IMR-90 (cell line): ENCODE results near the gene GIPR. TPM values are rescaled to one million over a fixed set of nuclear protein-coding genes. Genes with fewer than 3 reads are reported as not detected.
A peak's percentile ranks its signal among the peaks of the same experiment; 100 is the strongest.

Source experiments
- ATAC-seq: fragments of 200-7000 bp; cut with Tn5 transposase; 2 replicates; pipeline ENCODE4 v1.9.1; 2020; ENCODE audit warnings: low read depth, mild to moderate bottlenecking, moderate library complexity
- BruUV-seq: library from RNA; stranded (reverse); fragments of 400-500 nt; replicated peaks from 2 replicates; lab custom pipeline; 2021; lab: Mats Ljungman, UMichigan
- CTCF ChIA-PET: fragments of 300-600 bp; formaldehyde crosslinking; extraction: SDS; loops from one replicate; lab custom pipeline; 2021; ENCODE audit warnings: antibody characterized with exemption; lab: Yijun Ruan, JAX
- POLR2A ChIA-PET: fragments of 300-600 bp; sonication (Branson Sonifier 250); formaldehyde crosslinking; loops from one replicate; lab custom pipeline; 2022; ENCODE audit warnings: antibody characterized with exemption; ENCODE audit not compliant: unreplicated experiment; lab: Charles Lee
- DNase-seq: peaks from one replicate; pipeline ENCODE4 v3.0.0; 2013
- H2AFZ ChIP-seq: replicated peaks from 2 replicates; pipeline ENCODE3; 2013; ENCODE audit warnings: low read length, mild to moderate bottlenecking; ENCODE audit not compliant: poor library complexity
- H2AK5ac ChIP-seq: 2 replicates; pipeline ENCODE4 v1.6.1; 2013; ENCODE audit warnings: low read depth, low read length, inconsistent platforms
- H2AK9ac ChIP-seq: replicated peaks from 2 replicates; pipeline ENCODE3; 2013; ENCODE audit warnings: mild to moderate bottlenecking, low read depth, low read length, moderate library complexity; ENCODE audit not compliant: poor library complexity
- H2BK120ac ChIP-seq: 2 replicates; pipeline ENCODE4 v1.6.1; 2013; ENCODE audit warnings: low read depth, low read length, inconsistent platforms
- H2BK15ac ChIP-seq: 3 replicates; pipeline ENCODE4 v1.6.1; 2013; ENCODE audit warnings: low read depth, low read length, inconsistent platforms
- H2BK20ac ChIP-seq: 2 replicates; pipeline ENCODE4 v1.6.1; 2013; ENCODE audit warnings: low read depth, mild to moderate bottlenecking, inconsistent platforms, low read length, moderate library complexity
- H2BK5ac ChIP-seq: 2 replicates; pipeline ENCODE4 v1.6.1; 2013; ENCODE audit warnings: mild to moderate bottlenecking, low read depth, low read length, inconsistent platforms; ENCODE audit not compliant: poor library complexity, severe bottlenecking
- H3K14ac ChIP-seq: replicated peaks from 2 replicates; pipeline ENCODE4 v1.6.1; 2013; ENCODE audit warnings: low read depth, low read length, inconsistent platforms
- H3K18ac ChIP-seq: 2 replicates; pipeline ENCODE4 v1.6.1; 2013; ENCODE audit warnings: low read depth, low read length, control low read depth
- H3K23ac ChIP-seq: 2 replicates; pipeline ENCODE4 v1.6.1; 2013; ENCODE audit warnings: low read depth, low read length, inconsistent platforms
- H3K27ac ChIP-seq: 2 replicates; pipeline ENCODE4 v1.5.1; 2013; ENCODE audit warnings: mild to moderate bottlenecking, control low read depth, low read length; ENCODE audit not compliant: insufficient read depth
- H3K27me3 ChIP-seq: 2 replicates; pipeline ENCODE4 v1.6.1; 2013; ENCODE audit warnings: low read length; ENCODE audit not compliant: control insufficient read depth, insufficient read depth
- H3K36me3 ChIP-seq: 2 replicates; pipeline ENCODE4 v1.6.1; 2013; ENCODE audit warnings: low read length, mixed read lengths; ENCODE audit not compliant: control insufficient read depth, insufficient read depth
- H3K4ac ChIP-seq: 2 replicates; pipeline ENCODE4 v1.6.1; 2013; ENCODE audit warnings: low read depth, low read length, inconsistent platforms
- H3K4me1 ChIP-seq: 2 replicates; pipeline ENCODE4 v1.6.1; 2013; ENCODE audit warnings: low read length, mixed read lengths; ENCODE audit not compliant: control insufficient read depth, insufficient read depth
- H3K4me2 ChIP-seq: 2 replicates; pipeline ENCODE4 v1.6.1; 2013; ENCODE audit warnings: low read depth, mild to moderate bottlenecking, control low read depth, low read length, moderate library complexity
- H3K4me3 ChIP-seq: 2 replicates; pipeline ENCODE4 v1.5.1; 2013; ENCODE audit warnings: low read depth, mild to moderate bottlenecking, control low read depth, low read length, moderate library complexity; ENCODE audit not compliant: insufficient read depth
- H3K56ac ChIP-seq: 2 replicates; pipeline ENCODE4 v1.6.1; 2013; ENCODE audit warnings: low read length, inconsistent platforms; ENCODE audit not compliant: insufficient read depth; ENCODE audit errors: extremely low read depth
- H3K79me1 ChIP-seq, 2 experiments: 2 replicates each; pipeline ENCODE4 v1.6.1; 2013; ENCODE audit warnings: low read length in 2 of 2, inconsistent platforms in 1 of 2, low read depth in 1 of 2
- H3K9ac ChIP-seq: 2 replicates; pipeline ENCODE4 v1.6.1; 2013; ENCODE audit warnings: low read depth, low read length, control low read depth
- H3K9me1 ChIP-seq: 2 replicates; pipeline ENCODE4 v1.6.1; 2013; ENCODE audit warnings: low read length, inconsistent platforms; ENCODE audit not compliant: insufficient read depth
- H3K9me3 ChIP-seq: 2 replicates; pipeline ENCODE4 v1.6.1; 2013; ENCODE audit warnings: low read length; ENCODE audit not compliant: control insufficient read depth, insufficient read depth
- H4K20me1 ChIP-seq: 2 replicates; pipeline ENCODE4 v1.6.1; 2013; ENCODE audit warnings: low read length, inconsistent platforms; ENCODE audit not compliant: insufficient read depth
- H4K5ac ChIP-seq: 2 replicates; pipeline ENCODE4 v1.6.1; 2013; ENCODE audit warnings: mild to moderate bottlenecking, low read depth, low read length, control low read depth
- H4K8ac ChIP-seq, 2 experiments: 2 replicates each; pipeline ENCODE4 v1.6.1; 2013; ENCODE audit warnings: low read depth in 2 of 2, low read length in 2 of 2, control low read depth in 1 of 2, inconsistent platforms in 1 of 2
- H4K91ac ChIP-seq: 2 replicates; pipeline ENCODE4 v1.6.1; 2013; ENCODE audit warnings: low read depth, low read length, inconsistent platforms; ENCODE audit not compliant: insufficient read depth
- NFE2L2 ChIP-seq: fragments of 150-350 bp; IDR thresholded peaks from 2 replicates; pipeline ENCODE4 v1.6.1; 2016; ENCODE audit warnings: low read depth, mild to moderate bottlenecking, low read length
- WGBS, 2 experiments: methylation state at CpG; one replicate each; pipeline versions ENCODE4 v1.1.5 to v1.1.7; 2013; ENCODE audit warnings: missing lambda C conversion rate in 2 of 2; ENCODE audit not compliant: insufficient read length in 1 of 2; ENCODE audit errors: extremely low coverage in 2 of 2; 5-methylcytosine and 5-hydroxymethylcytosine counted together
- dilution Hi-C: fragments of 300-500 bp; cut with HindIII; formaldehyde crosslinking; loops from one replicate; pipeline ENCODE4 v1.14.3; 2018; ENCODE audit warnings: low sequenced_read_pairs; ENCODE audit not compliant: unreplicated experiment
- in situ Hi-C: fragments of 300-500 bp; cut with MboI; formaldehyde crosslinking; loops from 3 replicates; pipeline ENCODE4 v1.14.3; 2019; ENCODE audit warnings: low sequenced_read_pairs, inconsistent platforms, mixed read lengths
- intact Hi-C: fragments of 100-400 bp; cut with micrococcal nuclease; formaldehyde crosslinking; loops from 2 replicates; pipeline ENCODE4 v1.10.0; 2022
- polyA plus RNA-seq, 3 experiments: library from polyadenylated mRNA; depleted of rRNA; stranded (reverse); fragments of >200 nt; gene quantifications; 2 replicates each; pipeline ENCODE4 v1.2.3, GENCODE V29; 2012; ENCODE audit warnings: low replicate concordance in 1 of 3
- total RNA-seq: library from RNA; depleted of rRNA; stranded (reverse); fragments of >200 nt; gene quantifications from 2 replicates; pipeline ENCODE4 v1.2.3, GENCODE V29; 2012

The GIPR gene
- total and polyA plus RNA-seq, 2 of the 4 experiments (the other 2 are of a cell fraction) = 0.18 to 1.2 TPM

- H3K9me3 ChIP-seq = no peaks in the 10 kb centered on the region
- H2AK9ac ChIP-seq = no peak overlapping the region
- no peak overlapping the region for H4K91ac ChIP-seq
- BruUV-seq = no TSS peak
- no peaks in the 10 kb centered on the region for H3K27me3 ChIP-seq
- H2BK15ac ChIP-seq = no peak overlapping the region
- CTCF ChIA-PET = no interaction called here
- peak overlapping the region; percentile 8 for H2AFZ ChIP-seq
- intact Hi-C loops (no loop called here), in situ Hi-C loops (no loop called here), dilution Hi-C loops (no loop called here)
- no peak overlapping the region for H2BK120ac ChIP-seq
- H4K5ac ChIP-seq = no peak overlapping the region
- H3K4me3 ChIP-seq = no peak overlapping the region
- no peaks in the 10 kb centered on the region for H4K20me1 ChIP-seq
- H3K27ac ChIP-seq = no peak overlapping the region
- no peak for TF ChIP-seq NFE2L2
- no peak overlapping the region for H3K14ac ChIP-seq
- no peak overlapping the region for H2BK5ac ChIP-seq
- peaks cover 20% of the 10 kb centered on the region for H3K36me3 ChIP-seq
- H3K4ac ChIP-seq = no peak overlapping the region
- POLR2A ChIA-PET = no interaction called here
- DNase-seq (no peak), ATAC-seq (no peak)
- H3K79me1 ChIP-seq = peaks cover 27 to 60% of the 10 kb centered on the region in 2 experiments
- H3K18ac ChIP-seq = no peak overlapping the region
- WGBS, 2 experiments = 94% methylated on average over 56 of the region's 76 CpGs; no CpG with 5 or more reads in 1 of the 2 experiments
- H3K56ac ChIP-seq = no peak overlapping the region
- no peak overlapping the region for H4K8ac ChIP-seq
- H2BK20ac ChIP-seq = no peak overlapping the region
- H3K9me1 ChIP-seq = no peaks in the 10 kb centered on the region
- no peak overlapping the region for H3K9ac ChIP-seq
- H2AK5ac ChIP-seq = no peak overlapping the region
- H3K23ac ChIP-seq = no peak overlapping the region
- H3K4me1 ChIP-seq = peaks cover 2% of the 10 kb centered on the region; the same call in 1 of the 2 replicates
- no peak overlapping the region for H3K4me2 ChIP-seq
These were observed 44.1 kb downstream of the GIPR start for GRCh38 chr19:45711851-45712698.
